Sigmoid colon (tissue), 7 donors: ENCODE results near the gene MARS1. TPM values are rescaled to one million over a fixed set of nuclear protein-coding genes. Genes with fewer than 3 reads are reported as not detected.

ENCODE experiments used
- DNase-seq: peaks from one replicate; pipeline ENCODE4 v3.0.0-alpha.2; 2019
- H3K27ac ChIP-seq, 4 donors: fragments of 200-600 bp; sonication (generic); one replicate each; pipeline ENCODE4 v1.5.1; 2016 to 2019; ENCODE audit warnings: mild to moderate bottlenecking in 1 of 4
- H3K27me3 ChIP-seq, 3 donors: fragments of 200-600 bp; sonication (generic); one replicate each; pipeline ENCODE4 v1.5.1; 2019; ENCODE audit warnings: mild to moderate bottlenecking in 1 of 3
- H3K36me3 ChIP-seq, 4 donors: fragments of 200-600 bp; sonication (generic); one replicate each; pipeline ENCODE4 v1.5.1; 2016 to 2019
- H3K4me1 ChIP-seq, 4 donors: fragments of 200-600 bp; sonication (generic); one replicate each; pipeline ENCODE4 v1.5.1; 2017 to 2019
- H3K4me3 ChIP-seq, 4 donors: fragments of 200-600 bp; sonication (generic); one replicate each; pipeline ENCODE4 v1.5.1; 2017 to 2019; ENCODE audit warnings: mild to moderate bottlenecking in 2 of 4, moderate library complexity in 1 of 4
- H3K9me3 ChIP-seq, 4 donors: fragments of 200-600 bp in 3 of 4; sonication (generic) in 3 of 4; one replicate each; pipeline versions ENCODE4 v1.5.1 to v1.6.1; 2013 to 2019
- EP300 ChIP-seq, 4 donors: sonication (generic); formaldehyde crosslinking; IDR thresholded peaks; one replicate each; pipeline ENCODE4 v1.6.1; 2017; ENCODE audit warnings: antibody characterized with exemption in 4 of 4
- POLR2A ChIP-seq, 2 donors: fragments of 450-650 bp; IDR thresholded peaks; one replicate each; pipeline ENCODE4 v1.6.1; 2016; ENCODE audit warnings: antibody characterized with exemption in 2 of 2, mild to moderate bottlenecking in 2 of 2, moderate library complexity in 2 of 2
- POLR2AphosphoS5 ChIP-seq, 4 donors: sonication (generic); formaldehyde crosslinking; IDR thresholded peaks; one replicate each; pipeline ENCODE4 v1.6.1; 2017; ENCODE audit warnings: antibody characterized with exemption in 4 of 4
- WGBS, 2 donors: extraction: QIAGEN DNeasy Blood & Tissue Kit; methylation state at CpG; one replicate each; pipeline ENCODE4 v1.1.7; 2013; 5-methylcytosine and 5-hydroxymethylcytosine counted together
- intact Hi-C: fragments of 100-400 bp; cut with DNase I; formaldehyde crosslinking; loops from one replicate; pipeline ENCODE4 v1.15.1; 2023
- polyA plus RNA-seq, 3 donors: library from polyadenylated mRNA; stranded (reverse); fragments of 200-250 nt; gene quantifications; one replicate each; pipeline ENCODE4 v1.2.3, GENCODE V29; 2013
- total RNA-seq, 4 donors: library from RNA; depleted of rRNA; stranded (reverse); fragments of >200 nt; gene quantifications; one replicate each; pipeline ENCODE4 v1.1.0, GENCODE V29; 2016
- TF ChIP-seq, protein P1 (sequence below), 4 experiments: fragments of 450-650 bp in 3 of 4; fragments of 200-600 bp in 1 of 4; IDR thresholded peaks; one replicate each; pipeline ENCODE4 v1.5.1; 2016 to 2019; ENCODE audit warnings: antibody characterized with exemption in 4 of 4, mild to moderate bottlenecking in 3 of 4, moderate library complexity in 2 of 4
- donor health status: healthy with polysubstance abuse.
- donor health status: Bipolar disorder and iron deficiency.
- donor health status: healthy.

The MARS1 gene
- total and polyA plus RNA-seq, 7 donors = 22.9 to 86.2 (median 51.5) TPM

DNA sequence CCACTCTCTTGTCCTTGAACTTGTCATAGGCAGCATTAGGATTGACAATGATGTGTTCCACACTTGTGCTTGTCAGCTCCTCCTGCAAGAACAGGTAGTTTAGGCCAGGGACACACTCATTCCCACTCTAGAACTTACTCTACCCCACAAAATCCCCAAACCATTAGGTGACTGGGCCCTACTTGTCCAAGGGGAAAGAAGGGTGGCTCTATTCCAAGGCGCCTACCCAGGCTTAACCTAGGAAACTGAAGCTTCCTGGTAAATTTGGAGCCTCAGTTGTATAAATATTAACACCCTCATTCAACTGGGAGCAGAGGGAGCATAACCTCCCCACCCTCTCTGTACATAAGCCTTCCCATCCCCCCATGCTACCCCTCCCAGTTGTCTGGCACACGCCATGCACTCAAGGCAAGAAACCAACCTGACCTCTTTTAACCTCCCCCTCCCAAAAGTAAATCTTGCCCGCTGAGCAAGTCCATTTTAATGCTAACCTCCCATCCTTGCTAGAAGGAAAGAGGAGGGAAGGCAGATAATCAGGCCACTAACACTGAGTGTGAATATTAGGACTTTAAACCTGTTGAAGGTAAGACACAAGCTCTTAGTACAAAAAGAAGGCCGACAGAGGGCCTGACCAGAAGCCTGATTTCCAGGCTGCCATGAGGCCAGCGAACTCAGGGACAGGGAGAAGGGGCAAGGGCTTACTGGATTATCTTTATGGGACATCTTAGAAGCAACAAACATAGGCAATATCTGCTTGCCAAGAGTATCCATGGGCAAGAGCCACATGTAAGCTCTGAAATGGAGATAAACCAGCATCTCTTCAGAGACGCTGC, 48.1 kb downstream of the MARS1 start:
- H3K9me3 ChIP-seq = no peaks in the 10 kb centered on the region
- DNase-seq = no peak
- intact Hi-C loops = no loop called here
- H3K36me3 ChIP-seq = peaks cover 34 to 72% (median 46%) of the 10 kb centered on the region in 4 donors
- 45 to 72% methylated on average over 6 of the region's 6 CpGs for WGBS, 2 donors
- H3K4me3 ChIP-seq = no peak overlapping the region
- H3K27ac ChIP-seq = no peak overlapping the region
- H3K4me1 ChIP-seq = peaks cover 0 to 5% (median 1%) of the 10 kb centered on the region in 4 donors
- no peaks in the 10 kb centered on the region for H3K27me3 ChIP-seq
- no peak for TF ChIP-seq POLR2AphosphoS5 (IDR thresholded peaks at IDR 0.05)
- TF ChIP-seq POLR2A (IDR thresholded peaks at IDR 0.05) = no peak
- TF ChIP-seq, protein P1, sequence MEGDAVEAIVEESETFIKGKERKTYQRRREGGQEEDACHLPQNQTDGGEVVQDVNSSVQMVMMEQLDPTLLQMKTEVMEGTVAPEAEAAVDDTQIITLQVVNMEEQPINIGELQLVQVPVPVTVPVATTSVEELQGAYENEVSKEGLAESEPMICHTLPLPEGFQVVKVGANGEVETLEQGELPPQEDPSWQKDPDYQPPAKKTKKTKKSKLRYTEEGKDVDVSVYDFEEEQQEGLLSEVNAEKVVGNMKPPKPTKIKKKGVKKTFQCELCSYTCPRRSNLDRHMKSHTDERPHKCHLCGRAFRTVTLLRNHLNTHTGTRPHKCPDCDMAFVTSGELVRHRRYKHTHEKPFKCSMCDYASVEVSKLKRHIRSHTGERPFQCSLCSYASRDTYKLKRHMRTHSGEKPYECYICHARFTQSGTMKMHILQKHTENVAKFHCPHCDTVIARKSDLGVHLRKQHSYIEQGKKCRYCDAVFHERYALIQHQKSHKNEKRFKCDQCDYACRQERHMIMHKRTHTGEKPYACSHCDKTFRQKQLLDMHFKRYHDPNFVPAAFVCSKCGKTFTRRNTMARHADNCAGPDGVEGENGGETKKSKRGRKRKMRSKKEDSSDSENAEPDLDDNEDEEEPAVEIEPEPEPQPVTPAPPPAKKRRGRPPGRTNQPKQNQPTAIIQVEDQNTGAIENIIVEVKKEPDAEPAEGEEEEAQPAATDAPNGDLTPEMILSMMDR (IDR thresholded peaks at IDR 0.05) = no peak
- no peak for TF ChIP-seq EP300 (IDR thresholded peaks at IDR 0.05)

DNA sequence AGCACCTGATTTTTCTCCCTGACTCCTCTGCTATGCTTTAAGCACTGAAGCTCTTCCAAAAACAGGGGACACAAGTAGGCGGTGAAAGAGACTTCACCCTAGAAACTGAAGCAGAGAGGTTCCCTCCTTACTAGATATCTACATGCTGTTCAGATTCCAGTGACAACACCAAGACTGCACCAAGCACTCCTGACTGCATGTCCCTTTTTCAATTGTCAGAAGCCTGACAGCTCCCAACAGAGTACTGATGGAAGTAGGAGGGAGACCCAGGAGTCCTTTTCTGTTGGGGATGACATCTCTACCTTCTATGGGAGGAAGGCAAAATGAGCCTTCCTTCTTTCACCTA, 48.7 kb downstream of the MARS1 start:
- TF ChIP-seq, protein P1 (IDR thresholded peaks at IDR 0.05) = no peak
- no peak for TF ChIP-seq EP300 (IDR thresholded peaks at IDR 0.05)
- no peak for TF ChIP-seq POLR2AphosphoS5 (IDR thresholded peaks at IDR 0.05)
- TF ChIP-seq POLR2A (IDR thresholded peaks at IDR 0.05) = no peak
- Histone ChIP-seq H3K4me3 (no peak overlapping the region), H3K36me3 (peaks cover 30 to 72% (median 41%) of the 10 kb centered on the region in 4 donors), H3K4me1 (peaks cover 0 to 11% (median 4%) of the 10 kb centered on the region in 4 donors), H3K27me3 (no peaks in the 10 kb centered on the region), H3K27ac (no peak overlapping the region), H3K9me3 (no peaks in the 10 kb centered on the region)
- 96 to 97% methylated on average over 1 of the region's 1 CpG for WGBS, 2 donors
- no peak for DNase-seq
- intact Hi-C loops = no loop called here

DNA sequence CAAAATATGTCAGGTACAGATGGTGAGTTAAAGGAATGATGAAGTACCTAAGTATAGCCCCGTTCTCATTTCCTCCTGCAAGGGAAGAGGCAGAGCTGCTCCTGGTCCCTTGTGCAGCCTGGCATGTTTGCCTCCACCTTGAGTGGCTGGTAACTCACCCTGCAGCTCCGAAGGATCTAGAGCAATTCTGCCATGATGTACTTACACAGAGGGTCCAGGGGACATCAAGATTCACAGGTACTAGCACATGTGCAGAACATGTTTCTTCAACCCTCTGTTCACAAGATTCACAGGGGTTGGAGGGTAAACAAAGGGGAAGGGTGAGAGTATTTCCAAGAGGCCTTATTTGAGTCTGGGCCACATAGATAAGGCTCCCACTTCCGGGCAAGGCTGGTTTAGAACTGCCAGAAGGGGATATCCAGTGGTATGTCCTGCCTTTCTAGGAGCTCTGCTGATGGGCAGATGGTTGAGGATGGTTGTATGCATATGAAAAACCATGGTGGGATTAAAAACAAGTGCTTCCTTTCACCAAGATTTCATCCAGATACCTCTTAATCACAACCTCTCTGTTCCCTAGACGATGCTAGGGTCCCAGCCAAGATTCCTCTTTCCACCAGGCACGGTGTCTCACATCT, 51.4 kb downstream of the MARS1 start:
- no peak overlapping the region for H3K4me3 ChIP-seq
- H3K36me3 ChIP-seq = peaks cover 8 to 54% (median 21%) of the 10 kb centered on the region in 4 donors
- DNase-seq = no peak
- H3K27me3 ChIP-seq = no peaks in the 10 kb centered on the region
- peaks cover 0 to 19% (median 4%) of the 10 kb centered on the region in 4 donors for H3K4me1 ChIP-seq
- WGBS, 2 donors = 91% methylated on average over 5 of the region's 5 CpGs
- no peak overlapping the region for H3K27ac ChIP-seq
- intact Hi-C loops = no loop called here
- no peak for TF ChIP-seq EP300 (IDR thresholded peaks at IDR 0.05)
- TF ChIP-seq, protein P1 (IDR thresholded peaks at IDR 0.05) = no peak
- TF ChIP-seq POLR2A (IDR thresholded peaks at IDR 0.05) = no peak
- no peak for TF ChIP-seq POLR2AphosphoS5 (IDR thresholded peaks at IDR 0.05)
- H3K9me3 ChIP-seq = no peaks in the 10 kb centered on the region

DNA sequence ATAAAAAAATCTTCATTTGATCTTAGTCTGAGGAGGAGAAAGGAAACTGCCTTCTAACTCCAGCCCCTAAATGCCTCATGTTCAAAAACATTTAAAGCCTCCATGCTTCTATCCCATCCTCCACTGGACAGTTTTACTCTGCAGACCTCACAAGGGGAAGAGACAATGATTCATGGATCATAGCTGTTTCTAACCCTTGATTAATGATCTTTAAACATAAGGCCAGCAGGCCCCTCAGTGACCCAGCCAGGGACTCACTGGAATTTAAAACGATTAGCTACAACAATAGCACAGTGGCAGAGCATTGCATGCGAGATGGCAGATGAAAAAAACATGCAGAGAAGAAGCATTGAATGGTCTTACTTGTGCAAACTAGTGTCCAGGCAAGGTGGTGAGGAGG, 53.1 kb downstream of the MARS1 start:
- Histone ChIP-seq H3K4me3 (no peak overlapping the region), H3K9me3 (no peaks in the 10 kb centered on the region), H3K27ac (no peak overlapping the region), H3K27me3 (no peaks in the 10 kb centered on the region), H3K36me3 (peaks cover 0 to 39% (median 10%) of the 10 kb centered on the region in 4 donors), H3K4me1 (peaks cover 0 to 35% (median 18%) of the 10 kb centered on the region in 4 donors)
- DNase-seq = no peak
- 23 to 57% methylated on average over 2 of the region's 2 CpGs for WGBS, 2 donors
- intact Hi-C loops = no loop called here
- TF ChIP-seq POLR2AphosphoS5 (IDR thresholded peaks at IDR 0.05) = no peak
- no peak for TF ChIP-seq POLR2A (IDR thresholded peaks at IDR 0.05)
- TF ChIP-seq EP300 (IDR thresholded peaks at IDR 0.05) = no peak
- TF ChIP-seq, protein P1 (IDR thresholded peaks at IDR 0.05) = no peak
